ENCODE results near the gene HTRA1.

The HTRA1 gene

GRCh38 chr10:122461367-122461728 is at the start of gene HTRA1:
Gene HTRA1, plus strand, starts transcription at chr10:122461553. Its CDS starts 100 bp downstream, at chr10:122461653.
- DNase-seq (ENCODE audit: low spot score): no peak

DNA sequence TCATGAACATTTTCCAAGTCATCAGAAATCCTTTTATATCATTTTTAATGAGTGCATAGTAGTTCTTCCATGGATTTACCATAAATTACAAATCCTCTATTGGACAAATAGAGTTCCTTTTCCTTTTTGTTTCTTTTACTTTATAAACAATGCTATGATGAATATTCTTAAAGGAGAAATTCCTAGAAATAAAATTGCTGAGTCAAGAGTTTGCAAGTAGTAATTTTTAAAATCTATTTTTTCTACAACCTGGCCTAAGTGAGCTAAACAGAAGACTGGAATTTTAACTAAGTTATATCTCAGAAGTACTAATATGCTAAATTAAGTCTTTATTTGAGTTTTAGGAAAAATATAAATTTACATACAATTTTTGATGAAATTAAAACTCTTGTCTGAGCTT is 48.0 kb upstream of the HTRA1 start:
- no peak for DNase-seq (ENCODE audit: low spot score)

- DNase-seq (ENCODE audit: low spot score): no peak
Measured at GRCh38 chr10:122417667-122418066, 43.7 kb upstream of the HTRA1 start.

DNA sequence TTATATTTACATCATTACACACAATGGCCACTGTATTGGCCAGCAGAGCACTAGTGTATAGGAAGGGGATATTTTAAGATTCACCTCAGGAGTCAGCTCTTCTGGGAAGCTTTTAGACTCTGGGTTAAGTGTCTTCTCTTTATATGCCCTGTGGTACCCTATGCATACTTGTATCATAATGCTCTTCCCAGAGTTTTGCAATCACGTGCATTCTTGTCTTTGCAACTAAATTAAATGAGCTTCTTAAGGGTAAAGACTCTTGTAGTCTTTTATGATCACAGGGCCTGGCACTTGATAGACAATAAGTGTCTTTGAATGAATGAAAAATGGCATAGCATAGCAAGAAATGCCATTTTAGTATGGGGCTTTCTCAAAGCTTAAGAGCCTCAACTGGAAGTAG is 42.3 kb upstream of the HTRA1 start:
- no peak for DNase-seq (ENCODE audit: low spot score)

DNA sequence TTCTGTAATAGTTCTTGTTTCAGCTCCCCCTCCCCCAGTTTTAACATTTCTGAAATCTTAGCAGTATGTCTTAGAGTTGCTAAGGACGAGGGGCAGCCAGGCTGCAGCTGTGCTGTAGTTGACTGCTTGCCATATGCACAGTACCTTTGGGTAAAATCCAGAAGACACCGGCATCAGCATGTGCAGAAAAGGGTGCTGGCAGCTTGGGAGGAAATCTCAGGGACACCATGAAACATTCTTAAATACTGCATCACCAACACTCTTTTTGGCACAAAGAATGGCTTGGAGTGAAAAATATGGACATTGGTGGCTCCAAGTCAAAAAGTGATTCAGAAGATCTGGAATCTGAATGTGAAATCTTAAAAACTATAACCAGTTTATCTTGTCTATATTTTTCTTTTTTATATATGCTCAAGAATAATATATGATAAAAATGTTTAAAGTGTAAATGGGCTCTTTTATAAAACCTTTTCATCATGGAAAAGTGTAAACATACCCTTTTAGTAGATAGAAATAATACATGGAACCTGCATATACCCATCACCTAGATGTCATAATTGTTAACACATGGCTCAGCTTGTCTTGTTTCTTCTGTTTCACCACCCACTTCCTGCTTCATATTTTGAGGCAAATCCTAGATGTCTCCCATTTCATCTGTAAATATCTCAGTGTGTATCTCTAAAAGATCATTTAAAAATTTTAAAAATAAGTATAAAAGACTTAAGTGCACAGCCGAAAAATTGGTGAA is 41.3 kb upstream of the HTRA1 start:
- DNase-seq (ENCODE audit: low spot score): no peak

DNA sequence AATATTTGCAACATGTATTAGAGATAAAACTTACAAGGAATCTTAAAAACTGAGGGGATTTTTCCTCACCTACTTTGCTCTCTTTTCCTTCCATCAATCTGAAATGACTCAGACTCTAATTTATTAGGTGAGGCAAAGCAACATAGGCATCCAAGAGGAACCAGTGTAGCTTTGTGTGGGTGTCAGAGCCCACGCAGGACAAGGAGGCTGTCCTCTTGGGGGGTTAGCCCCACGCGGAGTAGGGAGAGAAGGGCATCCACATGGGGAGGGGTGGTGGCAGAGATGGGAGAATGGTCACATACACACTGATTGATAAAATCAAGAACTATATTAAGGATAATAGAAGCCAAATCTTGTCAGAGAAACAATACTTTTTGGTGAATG is 40.7 kb upstream of the HTRA1 start:
- no peak for DNase-seq (ENCODE audit: low spot score)

- DNase-seq (ENCODE audit: low spot score): no peak
Measured at GRCh38 chr10:122421054-122421625, 40.2 kb upstream of the HTRA1 start.

DNA sequence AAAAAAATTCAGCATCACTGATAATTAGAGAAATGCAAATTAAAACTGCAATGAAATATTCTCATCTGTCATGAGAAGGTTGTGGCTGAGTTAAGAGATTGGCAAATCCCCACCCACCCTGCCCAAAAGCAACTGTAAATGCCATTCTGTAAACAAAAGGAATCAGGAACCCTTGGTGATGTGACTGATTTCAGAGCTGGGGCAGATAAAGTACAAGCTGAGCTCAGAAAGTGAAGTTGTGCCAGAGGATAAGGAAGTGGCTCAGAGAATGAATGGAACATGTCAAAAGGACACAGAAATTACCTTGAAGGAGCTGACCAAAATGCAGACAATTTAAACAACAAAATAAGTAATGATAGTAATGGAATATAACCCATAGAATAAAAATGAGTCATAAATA is 39.6 kb upstream of the HTRA1 start:
- DNase-seq (ENCODE audit: low spot score): no peak

DNA sequence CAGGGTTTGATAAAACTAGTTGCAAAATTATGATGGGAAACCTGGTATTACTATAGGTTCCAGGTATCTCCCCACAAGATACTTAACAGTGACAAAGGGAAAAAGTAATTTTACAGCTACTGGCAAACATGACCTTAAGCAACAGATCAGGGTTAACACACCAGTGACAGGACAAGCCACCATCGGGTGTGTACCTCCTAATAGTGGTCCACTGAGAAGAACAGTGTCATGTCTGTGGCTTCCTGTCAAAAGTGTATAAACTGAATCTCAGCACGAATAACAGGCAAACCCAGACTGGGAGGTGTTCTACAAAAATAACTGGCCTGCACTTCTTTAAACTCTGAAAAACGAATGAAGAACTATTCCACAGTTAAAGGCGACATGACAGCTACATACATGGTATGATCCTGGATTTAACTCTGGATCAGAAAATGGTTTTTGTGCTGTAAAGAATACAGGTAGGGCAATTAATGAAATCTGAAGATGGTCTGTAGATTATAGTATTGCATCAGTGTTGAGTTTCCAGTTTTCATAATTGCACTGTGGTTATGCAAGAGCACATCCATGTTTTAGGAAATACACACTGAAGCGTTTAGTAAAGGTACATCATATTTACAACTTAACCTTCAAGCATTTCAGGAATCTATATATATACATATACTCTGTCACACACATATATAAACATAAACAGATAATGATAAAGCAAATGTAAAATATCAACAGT is 38.9 kb upstream of the HTRA1 start:
- DNase-seq (ENCODE audit: low spot score): no peak

- DNase-seq (ENCODE audit: low spot score): no peak
Measured at GRCh38 chr10:122424059-122424458, 37.3 kb upstream of the HTRA1 start.

DNA sequence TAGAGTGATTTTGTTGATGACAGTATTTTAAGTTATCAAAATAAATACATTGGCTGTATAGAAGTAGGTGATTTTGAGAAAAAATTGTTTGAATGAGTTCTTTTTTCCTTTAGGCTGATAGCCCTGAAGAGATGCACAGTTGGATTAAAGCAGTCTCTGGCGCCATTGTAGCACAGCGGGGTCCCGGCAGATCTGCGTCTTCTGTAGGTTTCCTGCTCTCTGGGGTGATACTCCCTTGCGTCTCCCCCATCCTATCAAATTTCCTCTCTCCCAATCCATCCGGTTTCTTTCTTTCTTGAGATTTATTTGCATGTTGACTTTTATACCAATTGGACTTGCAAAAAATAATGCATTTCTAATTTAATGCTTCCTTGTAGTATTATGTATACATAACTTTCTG is 34.5 kb upstream of the HTRA1 start:
- no peak for DNase-seq (ENCODE audit: low spot score)

GRCh38 chr10:122427280-122427679 is 34.1 kb upstream of the HTRA1 start:
- DNase-seq (ENCODE audit: low spot score): no peak

GRCh38 chr10:122435212-122435827 is 26.0 kb upstream of the HTRA1 start:
- DNase-seq (ENCODE audit: low spot score): peak; percentile 32

DNA sequence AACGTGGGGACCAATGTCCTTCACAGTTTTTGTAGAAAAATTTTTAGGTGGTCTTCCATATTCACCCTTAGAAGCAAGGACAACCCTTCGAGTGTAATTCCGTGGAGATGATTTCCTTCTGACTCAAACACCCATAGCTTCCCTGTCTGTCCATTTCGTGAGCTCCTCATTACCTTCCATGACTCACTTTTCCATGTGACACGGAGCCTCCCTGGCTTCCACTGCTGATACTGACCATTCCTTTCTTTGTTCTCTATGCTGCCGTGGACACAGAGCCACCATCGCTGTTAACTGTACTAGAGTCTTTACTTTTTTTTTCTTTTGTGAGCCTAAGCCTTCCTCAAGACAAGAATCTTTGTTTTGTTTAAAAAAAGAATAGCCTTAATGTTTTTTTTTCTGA is 19.4 kb upstream of the HTRA1 start:
- no peak for DNase-seq (ENCODE audit: low spot score)

GRCh38 chr10:122445469-122445868 is 15.9 kb upstream of the HTRA1 start:
- no peak for DNase-seq (ENCODE audit: low spot score)

DNA sequence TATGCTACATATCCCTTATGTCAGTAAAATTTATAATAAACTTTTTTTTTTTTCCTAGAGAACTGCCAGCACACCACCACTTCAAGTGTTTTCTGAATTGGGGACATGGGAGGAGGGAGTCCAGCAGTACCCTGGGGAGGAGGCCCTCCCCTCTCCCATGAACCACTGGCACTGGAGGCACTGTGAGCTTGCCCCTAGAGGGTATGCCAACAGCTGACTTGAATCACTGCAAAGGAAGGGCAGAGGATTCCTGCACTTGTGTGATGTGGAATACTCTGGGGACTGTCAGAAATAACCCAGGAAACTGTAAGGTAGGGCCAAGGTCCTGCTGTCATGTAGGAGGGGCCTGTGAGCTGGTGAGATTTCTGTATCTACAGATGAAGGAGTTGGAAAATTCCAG is 15.4 kb upstream of the HTRA1 start:
- no peak for DNase-seq (ENCODE audit: low spot score)

- no peak for DNase-seq (ENCODE audit: low spot score)
Measured at GRCh38 chr10:122446668-122447423, 14.5 kb upstream of the HTRA1 start.

DNA sequence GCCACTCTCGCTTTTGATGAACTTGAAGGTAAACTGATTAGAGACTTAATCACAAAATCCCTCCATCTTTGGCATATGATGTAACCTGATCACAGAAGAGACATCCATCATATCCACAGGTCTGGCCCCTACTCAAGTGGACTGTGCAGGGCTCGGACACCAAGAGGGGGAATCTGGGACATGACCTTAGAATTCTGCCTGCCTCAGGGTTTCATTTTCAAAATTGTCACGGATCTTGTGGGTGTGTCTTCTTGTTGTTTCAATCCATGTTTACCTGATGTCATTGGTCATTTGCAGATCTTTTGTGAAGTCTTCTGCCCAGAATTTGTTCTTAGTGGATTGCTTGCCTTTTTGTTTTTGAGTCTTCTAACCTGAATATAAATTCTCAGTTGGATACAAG is 12.8 kb upstream of the HTRA1 start:
- DNase-seq (ENCODE audit: low spot score): no peak

GRCh38 chr10:122449153-122449552 is 12.2 kb upstream of the HTRA1 start:
- no peak for DNase-seq (ENCODE audit: low spot score)

DNA sequence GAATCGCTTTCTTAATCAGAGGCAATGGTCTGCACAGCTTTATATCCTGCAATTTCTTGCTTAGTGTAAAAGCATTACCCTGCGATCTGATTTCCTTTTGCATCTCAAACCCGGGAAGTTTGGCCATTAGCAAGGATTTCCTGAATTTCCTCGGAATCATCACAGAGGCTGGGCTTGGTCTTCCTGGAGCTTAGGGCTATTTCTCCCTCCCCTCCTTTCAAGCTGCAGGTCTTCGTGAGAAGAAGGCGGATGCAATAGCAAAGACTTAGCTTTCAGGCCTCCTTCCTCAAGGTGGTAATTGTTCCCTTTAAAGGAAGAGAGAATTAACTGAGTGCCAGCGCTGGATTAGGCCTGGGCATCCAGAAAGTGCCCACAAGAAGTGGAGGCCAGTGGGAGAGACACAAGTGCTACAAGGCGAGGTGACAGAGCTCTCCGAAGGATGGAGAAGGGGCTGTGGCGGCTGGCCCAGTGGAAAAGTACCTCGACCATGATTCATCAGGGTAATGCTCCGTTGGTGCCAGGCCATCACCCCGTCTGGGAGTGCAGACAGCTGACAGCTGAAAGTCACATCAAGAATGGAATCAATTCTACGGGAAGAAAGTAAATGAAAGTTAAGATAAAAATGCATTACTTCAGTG is 10.9 kb upstream of the HTRA1 start:
- DNase-seq (ENCODE audit: low spot score): no peak

DNA sequence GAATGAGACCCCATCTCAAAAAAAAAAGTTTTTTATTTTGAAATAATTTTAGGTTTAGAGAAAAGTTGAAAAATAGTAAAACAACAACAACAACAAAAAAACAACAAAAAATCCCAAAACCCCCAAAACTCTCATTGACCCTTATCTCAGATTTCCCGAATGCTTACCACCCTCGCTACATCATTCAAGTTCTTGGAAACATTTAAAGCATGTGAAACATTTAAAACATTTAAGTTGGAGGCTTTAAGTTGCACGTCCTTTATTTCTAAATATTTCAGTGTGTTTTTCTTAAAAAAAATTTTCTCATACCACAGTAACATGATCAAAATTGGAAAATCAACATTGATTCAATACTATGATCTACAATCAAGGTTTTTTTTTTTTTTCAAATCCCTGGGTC is 7.3 kb upstream of the HTRA1 start:
- DNase-seq (ENCODE audit: low spot score): no peak

- no peak for DNase-seq (ENCODE audit: low spot score)
Measured at GRCh38 chr10:122454603-122455080, 6.7 kb upstream of the HTRA1 start, which contains the start of gene ARMS2. Gene ARMS2, plus strand, starts transcription at chr10:122454653. Its CDS starts 75 bp downstream, at chr10:122454728.

Data from hematopoietic multipotent progenitor cell treated with erythropoietin and hydrocortisone succinate and interleukin-3 and kit ligand, for 17 days (in vitro differentiated cells).